GM19395 (cell line): ENCODE results near the gene PPP1R13L.

Experiments
- ATAC-seq: cut with Tn5 transposase; IDR thresholded peaks from one replicate; pipeline ENCODE4 v1.9.1; 2021; ENCODE audit warnings: mild to moderate bottlenecking, moderate library complexity; ENCODE audit not compliant: unreplicated experiment

The PPP1R13L gene

GRCh38 chr19:45368737-45369340 is 36.0 kb downstream of the PPP1R13L start:
- ATAC-seq = no peak

- no peak for ATAC-seq
Observed at GRCh38 chr19:45368127-45368526, 36.7 kb downstream of the PPP1R13L start.

DNA sequence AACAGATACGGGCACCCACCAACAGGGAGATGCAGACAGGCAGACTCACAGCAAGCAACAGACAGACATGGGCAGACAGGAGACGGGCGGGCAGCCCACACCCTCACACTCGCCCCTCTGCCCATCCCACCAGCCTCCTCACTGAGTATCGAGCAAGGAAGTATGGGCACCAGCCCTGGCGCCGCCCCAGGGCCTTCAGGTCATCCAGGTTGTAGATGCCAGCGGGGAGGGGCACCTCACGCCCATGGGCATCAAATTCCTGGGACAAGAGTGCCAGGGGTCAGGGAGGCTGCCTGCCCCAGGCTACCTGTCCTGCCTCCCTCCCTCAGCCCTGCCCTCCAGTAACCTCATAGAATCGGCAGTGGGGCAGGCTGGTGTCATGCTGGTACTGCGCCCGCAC is 40.2 kb downstream of the PPP1R13L start:
- ATAC-seq = no peak

DNA sequence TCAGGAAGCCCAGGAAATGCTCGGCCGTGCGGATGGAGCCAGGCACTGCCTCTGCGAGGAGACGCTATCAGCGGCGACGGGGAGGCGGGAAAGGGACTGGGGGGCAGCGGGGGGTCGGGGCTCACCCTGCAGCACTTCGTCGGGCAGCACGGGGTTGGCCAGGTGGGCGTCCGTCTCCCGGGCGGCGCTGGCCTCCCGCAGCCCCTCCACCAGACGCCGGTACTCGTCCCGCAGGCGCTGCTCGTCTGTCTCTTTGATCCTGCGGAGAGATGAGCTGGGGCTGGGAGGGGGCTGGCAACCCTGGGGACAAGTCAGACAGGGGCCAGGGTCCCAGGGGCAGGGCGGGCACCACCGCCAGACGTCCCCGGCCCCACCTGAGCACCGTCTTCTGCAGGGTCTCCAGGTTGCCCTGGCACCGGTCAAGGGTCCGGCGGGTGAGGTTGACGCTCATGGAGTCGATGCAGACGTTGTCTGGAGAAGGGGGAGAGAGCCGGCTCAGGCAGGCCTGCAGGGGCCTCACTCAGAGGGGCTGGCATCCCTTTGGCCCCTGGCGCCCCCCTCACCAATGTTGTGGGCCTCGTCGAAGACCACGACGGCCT is 40.9 kb downstream of the PPP1R13L start:
- no peak for ATAC-seq

DNA sequence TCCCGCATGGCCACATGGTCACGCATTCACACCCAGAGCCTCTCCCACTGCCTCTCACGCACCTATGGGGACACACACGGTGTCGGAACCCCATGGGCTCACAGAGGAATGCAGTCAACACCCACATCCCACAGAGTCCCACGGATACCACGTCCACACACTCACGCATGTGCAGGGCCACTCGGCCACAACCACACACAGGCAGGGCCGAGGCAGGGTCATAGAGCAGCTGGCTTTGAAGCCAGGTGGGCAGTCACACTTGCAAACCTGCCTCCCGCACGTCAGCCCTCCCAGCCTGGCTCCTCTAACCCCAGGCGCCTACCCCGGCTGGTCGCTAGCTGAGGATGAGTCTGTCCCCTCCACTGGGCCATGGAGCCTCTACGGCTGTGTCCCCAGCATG is 42.6 kb downstream of the PPP1R13L start:
- ATAC-seq = no peak

DNA sequence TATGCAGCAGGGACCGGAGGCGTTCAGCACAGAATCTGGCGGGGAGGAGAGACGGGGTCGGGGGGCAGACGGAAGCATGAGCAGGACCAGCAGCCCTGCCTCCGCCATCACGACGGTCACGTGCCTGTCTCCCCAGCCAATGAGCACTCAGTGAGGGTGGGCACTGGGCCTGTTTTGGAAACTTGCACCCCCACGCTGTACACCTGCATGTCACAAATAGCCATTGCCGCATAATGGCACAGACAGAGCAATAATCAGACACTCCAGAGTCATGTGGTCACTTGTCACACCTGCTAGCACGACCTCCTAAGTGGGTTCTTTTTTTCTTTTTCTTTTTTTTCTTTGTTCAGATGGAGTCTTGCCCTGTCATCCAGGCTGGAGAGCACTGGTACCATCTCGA is 43.3 kb downstream of the PPP1R13L start:
- ATAC-seq = no peak

DNA sequence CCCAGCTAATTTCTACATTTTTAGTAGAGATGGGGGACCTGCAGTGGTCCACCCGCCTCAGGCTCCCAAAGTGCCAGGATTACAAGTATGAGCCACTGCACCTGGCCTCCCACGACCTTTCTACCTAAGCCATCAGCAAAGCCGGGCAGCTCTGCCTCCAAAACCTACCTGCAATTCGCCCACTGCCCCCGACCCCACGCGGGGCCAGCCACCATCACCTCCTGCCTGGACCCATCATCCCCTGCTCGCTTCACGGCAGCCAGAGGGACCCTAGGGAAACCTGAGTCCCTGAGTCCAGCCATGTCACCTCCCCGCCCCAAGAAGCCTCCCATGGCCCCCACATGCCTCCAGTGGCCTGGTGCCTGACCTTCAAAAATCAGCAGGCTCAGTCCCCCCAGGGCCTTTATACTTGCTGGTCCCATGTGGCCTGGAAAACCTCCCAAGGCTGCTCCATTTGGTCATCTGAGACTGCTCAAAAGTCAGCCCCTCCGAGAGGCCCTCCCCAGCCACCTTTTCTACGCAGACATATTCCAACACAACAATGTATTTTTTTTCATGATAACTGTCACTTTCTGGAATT is 46.6 kb downstream of the PPP1R13L start:
- no peak for ATAC-seq

DNA sequence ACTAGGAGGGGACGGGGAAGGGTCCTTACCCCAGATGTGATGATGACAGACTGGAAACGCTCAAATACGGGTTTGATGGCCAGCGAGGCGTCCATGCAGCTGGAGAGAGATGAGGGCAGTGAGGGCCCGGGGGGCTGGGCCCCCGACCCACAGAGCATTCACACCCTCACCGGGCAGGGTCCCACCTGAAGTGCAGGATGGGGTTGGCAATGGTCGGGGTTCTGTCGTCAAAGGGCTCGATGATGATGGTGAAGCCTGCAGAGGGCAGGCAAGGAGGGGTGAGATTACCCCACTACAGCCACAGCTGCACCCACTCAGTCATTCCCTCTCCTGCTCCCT is 47.5 kb downstream of the PPP1R13L start:
- no peak for ATAC-seq

DNA sequence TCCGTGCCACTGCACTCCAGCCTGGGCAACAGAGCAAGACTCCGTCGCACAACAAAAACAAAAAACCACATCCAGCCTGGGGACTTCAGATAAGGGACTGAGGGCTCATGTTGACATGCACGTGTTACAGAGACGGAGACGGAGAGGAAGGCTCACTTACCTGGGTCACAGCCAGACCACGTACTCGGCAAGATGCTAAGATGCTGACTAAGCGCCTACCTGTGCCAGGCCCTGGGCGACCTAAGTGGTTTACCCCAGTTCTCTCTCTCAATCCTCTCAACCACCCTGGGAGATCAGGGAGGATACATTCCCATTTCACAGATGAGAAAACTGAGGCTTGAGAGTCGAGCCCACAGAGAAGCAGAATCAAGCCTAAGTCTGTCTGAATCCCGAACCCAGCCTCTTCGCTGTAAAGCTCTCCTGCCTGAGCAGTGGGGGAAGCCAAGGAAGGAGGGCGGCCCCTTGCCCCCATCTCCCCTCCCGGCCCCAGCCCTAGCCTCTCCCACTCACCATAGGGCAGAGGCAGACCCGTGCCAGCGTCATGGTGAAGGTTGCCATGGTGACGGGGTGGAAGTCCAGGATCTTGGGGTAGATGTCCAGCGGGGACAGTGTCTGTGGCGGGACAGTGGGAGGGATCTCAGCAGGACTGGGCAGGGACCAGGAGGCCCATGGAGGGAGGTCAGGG is 48.0 kb downstream of the PPP1R13L start:
- no peak for ATAC-seq

DNA sequence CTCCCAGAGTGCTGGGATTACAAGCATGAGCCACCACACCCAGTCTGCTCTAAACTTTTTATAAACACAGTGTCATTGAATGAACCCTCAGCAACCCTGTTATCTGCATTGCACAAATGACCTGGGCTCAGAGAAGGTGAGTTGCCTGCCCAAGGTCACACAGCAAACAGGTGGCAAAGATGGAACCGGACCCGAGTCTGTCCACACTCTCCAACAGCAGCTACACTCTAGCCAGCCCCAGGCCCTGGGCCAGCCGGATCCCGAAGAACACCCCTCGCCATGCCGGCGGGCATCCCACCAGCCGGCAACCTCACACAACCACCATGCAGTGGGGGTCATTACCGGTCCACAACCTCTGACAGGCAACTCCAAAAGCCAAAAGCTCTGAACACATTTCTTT is 49.0 kb downstream of the PPP1R13L start:
- no peak for ATAC-seq

GRCh38 chr19:45355402-45355801 is 49.5 kb downstream of the PPP1R13L start:
- ATAC-seq = no peak

GRCh38 chr19:45354241-45354842 is 50.5 kb downstream of the PPP1R13L start:
- no peak for ATAC-seq

DNA sequence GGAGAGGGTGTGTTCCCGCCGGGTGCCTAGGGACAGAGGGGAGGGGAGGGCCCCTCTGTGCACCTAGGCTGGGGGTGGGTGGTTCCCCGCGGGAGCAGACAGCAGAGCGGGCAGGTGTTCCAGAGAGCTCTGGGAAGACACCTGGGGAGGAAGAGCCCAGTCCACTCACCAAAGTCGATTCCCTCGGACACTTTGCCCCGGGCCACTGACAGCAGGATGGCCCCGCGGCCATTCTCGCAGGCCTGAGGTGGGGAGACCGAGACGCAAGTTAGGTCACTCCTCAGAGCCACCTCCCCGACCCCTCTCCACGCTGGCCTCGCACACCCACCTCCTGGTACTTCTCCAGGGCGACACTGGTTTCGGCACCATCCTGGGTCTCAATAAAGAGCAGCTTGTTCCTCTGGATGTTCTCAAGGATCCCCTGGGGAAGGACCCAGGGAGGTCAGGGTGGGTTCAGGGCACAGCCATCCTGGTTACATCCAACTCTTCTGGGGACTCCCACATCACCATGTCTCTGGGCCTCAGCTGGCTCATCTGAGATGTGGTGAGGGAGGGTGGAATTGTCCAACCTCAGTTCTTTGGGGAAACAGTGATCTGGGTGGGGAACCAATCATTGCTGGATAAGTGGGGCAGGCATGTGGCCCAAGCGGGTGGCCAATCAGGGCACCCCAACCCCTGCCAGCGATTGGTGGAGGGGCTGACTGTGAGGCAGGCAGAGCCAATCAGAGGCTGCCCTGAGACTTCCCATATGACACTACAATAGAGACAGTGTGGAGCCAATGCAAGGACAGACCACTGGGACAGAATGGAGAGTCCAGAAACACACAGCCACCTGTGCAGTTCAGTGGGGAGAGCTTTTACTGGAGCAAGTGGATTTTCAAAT is 51.7 kb downstream of the PPP1R13L start:
- no peak for ATAC-seq

DNA sequence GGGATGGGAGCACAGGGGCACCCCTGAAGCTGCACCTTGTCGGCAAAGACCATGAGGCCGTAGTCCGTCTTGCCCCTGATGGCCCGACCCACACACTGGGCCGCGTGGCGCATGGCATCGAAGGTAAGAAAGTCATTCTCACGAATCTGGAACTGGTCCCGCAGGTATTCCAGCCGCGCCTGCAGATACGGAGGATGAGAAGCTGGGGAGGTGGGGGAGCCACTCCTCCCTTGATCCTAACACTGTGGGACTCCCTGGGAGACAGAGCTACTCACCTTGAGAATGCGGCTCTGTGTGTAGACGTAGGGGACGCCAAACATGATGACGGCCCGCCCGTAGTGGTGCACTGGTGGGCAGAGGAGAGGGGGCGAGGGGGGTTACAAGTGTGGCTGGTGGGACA is 52.4 kb downstream of the PPP1R13L start:
- ATAC-seq = no peak

GRCh38 chr19:45352062-45352461 is 52.8 kb downstream of the PPP1R13L start:
- no peak for ATAC-seq

DNA sequence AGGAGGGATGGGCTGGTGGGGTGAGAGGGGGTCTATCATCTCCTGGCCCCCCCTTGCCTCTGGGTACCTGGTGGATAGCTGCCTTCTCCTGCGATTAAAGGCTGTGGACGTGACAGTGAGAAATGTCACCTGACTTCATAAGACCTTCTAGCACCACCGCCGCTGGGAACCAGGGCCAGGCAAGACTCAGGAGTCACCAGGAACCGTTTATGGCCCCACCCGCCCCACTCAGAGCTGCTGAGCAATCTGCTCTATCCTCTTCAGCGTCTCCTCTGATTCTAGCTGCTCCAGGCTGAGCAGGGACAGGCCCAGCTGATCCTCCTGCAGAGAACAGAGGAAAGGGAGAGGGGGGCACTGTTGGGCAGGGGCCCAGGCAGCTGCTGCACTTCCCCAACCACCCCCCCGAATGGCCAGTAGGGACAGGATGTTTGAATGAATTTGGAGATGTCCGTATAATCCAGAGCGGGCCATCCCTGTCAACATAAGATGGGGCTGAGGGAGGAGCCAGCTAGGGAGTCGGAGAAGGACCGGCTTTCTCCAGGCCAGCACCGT is 53.4 kb downstream of the PPP1R13L start:
- no peak for ATAC-seq

DNA sequence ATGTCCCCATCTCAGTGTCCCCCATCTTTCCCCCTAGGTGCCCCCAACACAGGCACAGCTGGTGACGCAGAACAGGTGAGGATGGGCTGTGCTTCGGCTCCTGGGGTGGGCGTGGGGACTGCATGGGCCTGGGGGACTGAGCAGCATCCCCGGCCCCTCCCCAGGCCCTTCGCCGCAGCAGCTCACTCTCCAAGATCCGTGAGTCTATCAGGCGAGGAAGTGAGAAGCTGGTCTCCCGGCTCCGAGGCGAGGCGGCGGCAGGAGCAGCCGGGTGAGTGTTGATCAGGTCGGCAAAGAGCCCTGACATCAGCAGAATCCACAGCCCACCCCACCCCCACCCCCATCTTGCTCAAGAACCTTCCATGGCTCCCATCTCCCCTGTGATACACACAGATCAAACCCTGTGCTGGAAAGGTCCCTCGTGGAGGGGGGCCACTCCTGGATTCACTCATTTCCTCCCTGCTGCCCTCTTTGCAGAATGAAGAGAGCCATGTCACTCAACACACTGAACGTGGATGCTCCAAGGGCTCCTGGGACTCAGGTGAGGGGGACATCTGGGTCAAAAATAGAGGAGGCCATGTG is 54.3 kb downstream of the PPP1R13L start:
- ATAC-seq = no peak

DNA sequence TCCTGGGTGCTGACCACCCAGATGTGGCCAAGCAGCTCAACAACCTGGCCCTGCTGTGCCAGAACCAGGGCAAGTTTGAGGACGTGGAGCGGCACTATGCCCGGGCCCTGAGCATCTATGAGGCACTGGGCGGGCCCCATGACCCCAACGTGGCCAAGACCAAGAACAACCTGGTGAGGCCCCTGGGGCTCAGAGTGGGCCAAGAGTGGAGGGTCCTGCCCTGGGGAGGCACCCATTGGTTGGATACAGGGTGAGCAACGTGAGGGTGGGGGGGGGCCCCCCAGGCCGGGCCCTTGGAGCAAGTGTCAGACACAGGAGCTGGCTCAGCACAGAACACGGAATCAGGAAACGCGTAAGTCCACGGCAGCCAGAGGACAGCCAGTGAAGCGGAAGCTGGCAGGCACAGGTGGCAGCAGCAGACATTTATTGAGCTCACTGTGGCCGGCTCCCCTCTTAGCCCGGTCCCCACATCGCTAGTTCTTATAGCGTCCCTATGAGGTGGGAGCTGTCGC is 55.4 kb downstream of the PPP1R13L start:
- ATAC-seq = no peak

DNA sequence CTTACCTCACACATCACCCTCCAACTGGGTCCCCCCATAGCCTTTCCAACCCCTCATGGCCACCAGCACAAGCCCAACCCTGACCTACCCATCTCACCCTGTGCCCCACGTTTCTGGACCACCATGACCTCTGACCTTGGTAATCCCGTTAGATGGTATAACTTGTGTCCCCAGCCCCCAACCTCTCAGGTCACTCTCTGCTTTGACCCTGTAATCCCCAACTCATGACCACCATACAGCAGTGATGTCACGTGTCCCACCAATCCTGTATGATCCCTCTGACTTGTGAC is 55.8 kb downstream of the PPP1R13L start:
- no peak for ATAC-seq
